Spleen (tissue), 7 donors: ENCODE measurements around the gene GNAS-AS1.

Source experiments
- CTCF ChIP-seq, 11 experiments: fragments of 200-600 bp in 7 of 11; fragments of 450-650 bp in 4 of 11; sonication (generic) in 4 of 11; IDR thresholded peaks in 8 of 11; conservative IDR thresholded peaks in 3 of 11; 1 replicate in 7 of 11; 2 replicates in 4 of 11; pipeline versions ENCODE4 v1.4.0 to v1.8.0; 2016 to 2021; ENCODE audit warnings: antibody characterized with exemption in 11 of 11, inconsistent platforms in 4 of 11, mild to moderate bottlenecking in 1 of 11
- POLR2A ChIP-seq, 3 donors: fragments of 450-650 bp; IDR thresholded peaks; one replicate each; pipeline ENCODE4 v1.5.1; 2017; ENCODE audit warnings: antibody characterized with exemption in 3 of 3, mild to moderate bottlenecking in 1 of 3
- POLR2AphosphoS5 ChIP-seq, 3 donors: sonication (generic); formaldehyde crosslinking; IDR thresholded peaks; one replicate each; pipeline ENCODE4 v1.5.1; 2017; ENCODE audit warnings: antibody characterized with exemption in 3 of 3
- donor health status: DM: no; HTN: no; CAD: no; lungs with moderate emphysema.
- donor health status: DM: no; HTN: no; CAD: no.
- donor health status: DM: no; HTN: no; CAD: no.

GRCh38 chr20:58774214-58774613 lies 76.5 kb downstream of the GNAS-AS1 start:
- TF ChIP-seq CTCF (IDR thresholded peaks at IDR 0.05 in 8 of 11, conservative IDR thresholded peaks at IDR 0.05 in 3 of 11) (no peak), POLR2A (IDR thresholded peaks at IDR 0.05) (no peak), POLR2AphosphoS5 (IDR thresholded peaks at IDR 0.05) (no peak)
